ENCODE measurements around the gene CDH24. TPM values are rescaled to one million over a fixed set of nuclear protein-coding genes. Genes with fewer than 3 reads are reported as not detected.

The CDH24 gene
- total and polyA plus RNA-seq, 2 experiments from 2014 or later = 4.4 to 17.8 TPM

DNA sequence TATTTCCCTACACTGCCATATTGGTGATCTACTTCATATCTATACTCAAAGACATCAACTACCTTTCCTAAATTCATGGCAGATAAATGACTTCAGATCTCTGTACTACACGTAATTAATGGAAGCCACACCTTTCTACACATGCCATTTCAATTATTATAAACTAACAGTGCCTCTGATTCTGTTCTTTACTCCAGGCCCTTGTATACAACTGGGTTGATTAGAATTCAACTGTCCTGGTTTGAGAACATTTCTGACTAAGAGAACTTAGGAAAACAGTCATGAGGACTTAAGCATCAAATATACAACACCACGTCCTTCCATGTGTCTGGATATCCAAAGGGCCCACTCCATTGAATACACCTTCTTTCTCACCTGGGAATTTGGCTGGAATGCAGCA lies 35.8 kb upstream of the CDH24 start:
- peaks cover 2% of the 10 kb centered on the region for H3K27me3 Mint-ChIP-seq (ENCODE audit: insufficient read depth, low read depth, poor library complexity)
- peaks cover 57% of the 10 kb centered on the region for H3K36me3 Mint-ChIP-seq (ENCODE audit: low read depth)
- Histone ChIP-seq H3K4me1 (ENCODE audit: insufficient read depth) (peaks cover 14% of the 10 kb centered on the region), H3F3A (replicated peaks; ENCODE audit: low read depth) (no peaks in the 10 kb centered on the region; the same call in 1 of the 2 replicates), H3K79me2 (replicated peaks; ENCODE audit: insufficient read depth) (peaks cover 73% of the 10 kb centered on the region), H2AFZ (no peak overlapping the region), H3K27ac (ENCODE audit: low read depth) (no peak overlapping the region), H3K36me3 (ENCODE audit: insufficient read depth) (peaks cover 44% of the 10 kb centered on the region), H3K4me2 (0 out of 2 replicates have a peak overlapping the region, but pooled peaks have one; percentile 92), H3K9me2 (ENCODE audit: insufficient read depth) (no peaks in the 10 kb centered on the region), H4K20me1 (replicated peaks; ENCODE audit: insufficient read depth) (peaks cover 38% of the 10 kb centered on the region), H3K4me3 (peak overlapping the region; percentile 84), H3K27me3 (ENCODE audit: insufficient read depth) (no peaks in the 10 kb centered on the region)
- no peak overlapping the region for H3K27ac Mint-ChIP-seq
- no peak for DNase-seq (ENCODE audit: low spot score)
- peaks cover 12% of the 10 kb centered on the region; the same call in 2 of the 3 replicates for H3K4me1 Mint-ChIP-seq
- H3K4me3 Mint-ChIP-seq = no peak overlapping the region; the same call in 2 of the 3 replicates
- TF ChIP-seq CREB1 (CRISPR knock-in tag; IDR thresholded peaks at IDR 0.05; ENCODE audit: low read depth) (no peak), NANOG (IDR thresholded peaks at IDR 0.05; ENCODE audit: borderline replicate concordance) (no peak), JUNB (IDR thresholded peaks at IDR 0.05; ENCODE audit: unreplicated experiment) (no peak), STAT1 (IDR thresholded peaks at IDR 0.05; ENCODE audit: unreplicated experiment) (no peak), POLR2AphosphoS5 (IDR thresholded peaks at IDR 0.05; ENCODE audit: low read depth) (no peak), EZH2 (IDR thresholded peaks at IDR 0.05; ENCODE audit: low read depth, unreplicated experiment) (no peak), ZNF114 (CRISPR knock-in tag; IDR thresholded peaks at IDR 0.05) (no peak), EZH2phosphoT487 (IDR thresholded peaks at IDR 0.05; ENCODE audit: unreplicated experiment) (no peak), ZNF331 (CRISPR knock-in tag; IDR thresholded peaks at IDR 0.05; ENCODE audit: low read depth) (no peak)
- TF ChIP-seq, protein P1, sequence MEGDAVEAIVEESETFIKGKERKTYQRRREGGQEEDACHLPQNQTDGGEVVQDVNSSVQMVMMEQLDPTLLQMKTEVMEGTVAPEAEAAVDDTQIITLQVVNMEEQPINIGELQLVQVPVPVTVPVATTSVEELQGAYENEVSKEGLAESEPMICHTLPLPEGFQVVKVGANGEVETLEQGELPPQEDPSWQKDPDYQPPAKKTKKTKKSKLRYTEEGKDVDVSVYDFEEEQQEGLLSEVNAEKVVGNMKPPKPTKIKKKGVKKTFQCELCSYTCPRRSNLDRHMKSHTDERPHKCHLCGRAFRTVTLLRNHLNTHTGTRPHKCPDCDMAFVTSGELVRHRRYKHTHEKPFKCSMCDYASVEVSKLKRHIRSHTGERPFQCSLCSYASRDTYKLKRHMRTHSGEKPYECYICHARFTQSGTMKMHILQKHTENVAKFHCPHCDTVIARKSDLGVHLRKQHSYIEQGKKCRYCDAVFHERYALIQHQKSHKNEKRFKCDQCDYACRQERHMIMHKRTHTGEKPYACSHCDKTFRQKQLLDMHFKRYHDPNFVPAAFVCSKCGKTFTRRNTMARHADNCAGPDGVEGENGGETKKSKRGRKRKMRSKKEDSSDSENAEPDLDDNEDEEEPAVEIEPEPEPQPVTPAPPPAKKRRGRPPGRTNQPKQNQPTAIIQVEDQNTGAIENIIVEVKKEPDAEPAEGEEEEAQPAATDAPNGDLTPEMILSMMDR (conservative IDR thresholded peaks at IDR 0.05; ENCODE audit: low read depth in 2 of 2) = no peak
- TF ChIP-seq, protein P2, sequence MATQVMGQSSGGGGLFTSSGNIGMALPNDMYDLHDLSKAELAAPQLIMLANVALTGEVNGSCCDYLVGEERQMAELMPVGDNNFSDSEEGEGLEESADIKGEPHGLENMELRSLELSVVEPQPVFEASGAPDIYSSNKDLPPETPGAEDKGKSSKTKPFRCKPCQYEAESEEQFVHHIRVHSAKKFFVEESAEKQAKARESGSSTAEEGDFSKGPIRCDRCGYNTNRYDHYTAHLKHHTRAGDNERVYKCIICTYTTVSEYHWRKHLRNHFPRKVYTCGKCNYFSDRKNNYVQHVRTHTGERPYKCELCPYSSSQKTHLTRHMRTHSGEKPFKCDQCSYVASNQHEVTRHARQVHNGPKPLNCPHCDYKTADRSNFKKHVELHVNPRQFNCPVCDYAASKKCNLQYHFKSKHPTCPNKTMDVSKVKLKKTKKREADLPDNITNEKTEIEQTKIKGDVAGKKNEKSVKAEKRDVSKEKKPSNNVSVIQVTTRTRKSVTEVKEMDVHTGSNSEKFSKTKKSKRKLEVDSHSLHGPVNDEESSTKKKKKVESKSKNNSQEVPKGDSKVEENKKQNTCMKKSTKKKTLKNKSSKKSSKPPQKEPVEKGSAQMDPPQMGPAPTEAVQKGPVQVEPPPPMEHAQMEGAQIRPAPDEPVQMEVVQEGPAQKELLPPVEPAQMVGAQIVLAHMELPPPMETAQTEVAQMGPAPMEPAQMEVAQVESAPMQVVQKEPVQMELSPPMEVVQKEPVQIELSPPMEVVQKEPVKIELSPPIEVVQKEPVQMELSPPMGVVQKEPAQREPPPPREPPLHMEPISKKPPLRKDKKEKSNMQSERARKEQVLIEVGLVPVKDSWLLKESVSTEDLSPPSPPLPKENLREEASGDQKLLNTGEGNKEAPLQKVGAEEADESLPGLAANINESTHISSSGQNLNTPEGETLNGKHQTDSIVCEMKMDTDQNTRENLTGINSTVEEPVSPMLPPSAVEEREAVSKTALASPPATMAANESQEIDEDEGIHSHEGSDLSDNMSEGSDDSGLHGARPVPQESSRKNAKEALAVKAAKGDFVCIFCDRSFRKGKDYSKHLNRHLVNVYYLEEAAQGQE (IDR thresholded peaks at IDR 0.05; ENCODE audit: unreplicated experiment) = no peak
- TF ChIP-seq, protein P3, sequence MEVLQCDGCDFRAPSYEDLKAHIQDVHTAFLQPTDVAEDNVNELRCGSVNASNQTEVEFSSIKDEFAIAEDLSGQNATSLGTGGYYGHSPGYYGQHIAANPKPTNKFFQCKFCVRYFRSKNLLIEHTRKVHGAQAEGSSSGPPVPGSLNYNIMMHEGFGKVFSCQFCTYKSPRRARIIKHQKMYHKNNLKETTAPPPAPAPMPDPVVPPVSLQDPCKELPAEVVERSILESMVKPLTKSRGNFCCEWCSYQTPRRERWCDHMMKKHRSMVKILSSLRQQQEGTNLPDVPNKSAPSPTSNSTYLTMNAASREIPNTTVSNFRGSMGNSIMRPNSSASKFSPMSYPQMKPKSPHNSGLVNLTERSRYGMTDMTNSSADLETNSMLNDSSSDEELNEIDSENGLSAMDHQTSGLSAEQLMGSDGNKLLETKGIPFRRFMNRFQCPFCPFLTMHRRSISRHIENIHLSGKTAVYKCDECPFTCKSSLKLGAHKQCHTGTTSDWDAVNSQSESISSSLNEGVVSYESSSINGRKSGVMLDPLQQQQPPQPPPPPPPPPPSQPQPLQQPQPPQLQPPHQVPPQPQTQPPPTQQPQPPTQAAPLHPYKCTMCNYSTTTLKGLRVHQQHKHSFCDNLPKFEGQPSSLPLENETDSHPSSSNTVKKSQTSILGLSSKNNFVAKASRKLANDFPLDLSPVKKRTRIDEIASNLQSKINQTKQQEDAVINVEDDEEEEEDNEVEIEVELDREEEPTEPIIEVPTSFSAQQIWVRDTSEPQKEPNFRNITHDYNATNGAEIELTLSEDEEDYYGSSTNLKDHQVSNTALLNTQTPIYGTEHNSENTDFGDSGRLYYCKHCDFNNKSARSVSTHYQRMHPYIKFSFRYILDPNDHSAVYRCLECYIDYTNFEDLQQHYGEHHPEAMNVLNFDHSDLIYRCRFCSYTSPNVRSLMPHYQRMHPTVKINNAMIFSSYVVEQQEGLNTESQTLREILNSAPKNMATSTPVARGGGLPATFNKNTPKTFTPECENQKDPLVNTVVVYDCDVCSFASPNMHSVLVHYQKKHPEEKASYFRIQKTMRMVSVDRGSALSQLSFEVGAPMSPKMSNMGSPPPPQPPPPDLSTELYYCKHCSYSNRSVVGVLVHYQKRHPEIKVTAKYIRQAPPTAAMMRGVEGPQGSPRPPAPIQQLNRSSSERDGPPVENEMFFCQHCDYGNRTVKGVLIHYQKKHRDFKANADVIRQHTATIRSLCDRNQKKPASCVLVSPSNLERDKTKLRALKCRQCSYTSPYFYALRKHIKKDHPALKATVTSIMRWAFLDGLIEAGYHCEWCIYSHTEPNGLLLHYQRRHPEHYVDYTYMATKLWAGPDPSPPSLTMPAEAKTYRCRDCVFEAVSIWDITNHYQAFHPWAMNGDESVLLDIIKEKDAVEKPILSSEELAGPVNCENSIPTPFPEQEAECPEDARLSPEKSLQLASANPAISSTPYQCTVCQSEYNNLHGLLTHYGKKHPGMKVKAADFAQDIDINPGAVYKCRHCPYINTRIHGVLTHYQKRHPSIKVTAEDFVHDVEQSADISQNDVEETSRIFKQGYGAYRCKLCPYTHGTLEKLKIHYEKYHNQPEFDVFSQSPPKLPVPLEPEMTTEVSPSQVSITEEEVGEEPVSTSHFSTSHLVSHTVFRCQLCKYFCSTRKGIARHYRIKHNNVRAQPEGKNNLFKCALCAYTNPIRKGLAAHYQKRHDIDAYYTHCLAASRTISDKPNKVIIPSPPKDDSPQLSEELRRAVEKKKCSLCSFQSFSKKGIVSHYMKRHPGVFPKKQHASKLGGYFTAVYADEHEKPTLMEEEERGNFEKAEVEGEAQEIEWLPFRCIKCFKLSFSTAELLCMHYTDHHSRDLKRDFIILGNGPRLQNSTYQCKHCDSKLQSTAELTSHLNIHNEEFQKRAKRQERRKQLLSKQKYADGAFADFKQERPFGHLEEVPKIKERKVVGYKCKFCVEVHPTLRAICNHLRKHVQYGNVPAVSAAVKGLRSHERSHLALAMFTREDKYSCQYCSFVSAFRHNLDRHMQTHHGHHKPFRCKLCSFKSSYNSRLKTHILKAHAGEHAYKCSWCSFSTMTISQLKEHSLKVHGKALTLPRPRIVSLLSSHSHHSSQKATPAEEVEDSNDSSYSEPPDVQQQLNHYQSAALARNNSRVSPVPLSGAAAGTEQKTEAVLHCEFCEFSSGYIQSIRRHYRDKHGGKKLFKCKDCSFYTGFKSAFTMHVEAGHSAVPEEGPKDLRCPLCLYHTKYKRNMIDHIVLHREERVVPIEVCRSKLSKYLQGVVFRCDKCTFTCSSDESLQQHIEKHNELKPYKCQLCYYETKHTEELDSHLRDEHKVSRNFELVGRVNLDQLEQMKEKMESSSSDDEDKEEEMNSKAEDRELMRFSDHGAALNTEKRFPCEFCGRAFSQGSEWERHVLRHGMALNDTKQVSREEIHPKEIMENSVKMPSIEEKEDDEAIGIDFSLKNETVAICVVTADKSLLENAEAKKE (CRISPR knock-in tag; IDR thresholded peaks at IDR 0.05) = no peak
- TF ChIP-seq, protein P4, sequence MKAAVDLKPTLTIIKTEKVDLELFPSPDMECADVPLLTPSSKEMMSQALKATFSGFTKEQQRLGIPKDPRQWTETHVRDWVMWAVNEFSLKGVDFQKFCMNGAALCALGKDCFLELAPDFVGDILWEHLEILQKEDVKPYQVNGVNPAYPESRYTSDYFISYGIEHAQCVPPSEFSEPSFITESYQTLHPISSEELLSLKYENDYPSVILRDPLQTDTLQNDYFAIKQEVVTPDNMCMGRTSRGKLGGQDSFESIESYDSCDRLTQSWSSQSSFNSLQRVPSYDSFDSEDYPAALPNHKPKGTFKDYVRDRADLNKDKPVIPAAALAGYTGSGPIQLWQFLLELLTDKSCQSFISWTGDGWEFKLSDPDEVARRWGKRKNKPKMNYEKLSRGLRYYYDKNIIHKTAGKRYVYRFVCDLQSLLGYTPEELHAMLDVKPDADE (IDR thresholded peaks at IDR 0.05) = no peak
- no peaks in the 10 kb centered on the region for H3K9me3 Mint-ChIP-seq
- ATAC-seq = no peak
